ENCODE results near the gene LIMS3.
A peak's percentile ranks its signal among the peaks of the same experiment; 100 is the strongest.
"Not testable (repeated sequence)": the region's sequence is repeated elsewhere in the genome, so short reads cannot be mapped to it uniquely, and the experiment has no call there.

Gene LIMS3

GRCh38 chr2:109966107-109966736 is 67.7 kb downstream of the LIMS3 start:
- not testable (repeated sequence) for H3K4me3 Mint-ChIP-seq, H3K27me3 Mint-ChIP-seq, H3K27ac Mint-ChIP-seq, H3K9me3 Mint-ChIP-seq, H3K4me1 Mint-ChIP-seq, ATAC-seq, H3K36me3 Mint-ChIP-seq

DNA sequence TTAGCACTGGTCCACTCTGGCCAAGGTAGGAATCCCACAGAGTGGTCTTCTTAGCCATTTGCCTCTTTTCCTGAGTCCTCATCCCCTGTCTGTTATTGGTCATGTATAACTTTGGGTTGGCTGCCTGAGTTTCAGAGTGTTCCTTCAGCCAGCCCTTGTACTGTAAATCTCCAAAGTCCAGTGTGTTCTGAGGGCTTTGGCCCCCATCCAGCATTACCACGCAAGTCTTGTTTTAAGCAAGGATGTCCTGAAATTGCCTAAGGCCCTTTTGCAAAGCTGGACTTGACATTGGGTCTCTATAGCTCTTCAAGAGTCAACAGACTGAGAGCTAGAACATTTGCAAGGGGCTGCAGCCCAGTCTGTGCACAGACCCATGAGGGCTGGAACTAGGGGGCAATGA is 68.4 kb downstream of the LIMS3 start:
- H3K36me3 Mint-ChIP-seq, H3K27ac Mint-ChIP-seq, ATAC-seq, H3K4me3 Mint-ChIP-seq, H3K9me3 Mint-ChIP-seq, H3K27me3 Mint-ChIP-seq, H3K4me1 Mint-ChIP-seq: not testable (repeated sequence)

GRCh38 chr2:109969864-109970263 is 71.4 kb downstream of the LIMS3 start:
- not testable (repeated sequence) for H3K9me3 Mint-ChIP-seq, H3K27ac Mint-ChIP-seq, H3K27me3 Mint-ChIP-seq, H3K4me1 Mint-ChIP-seq, H3K36me3 Mint-ChIP-seq, H3K4me3 Mint-ChIP-seq
- ATAC-seq, result peak; percentile 57

GRCh38 chr2:109971710-109972109 is 73.2 kb downstream of the LIMS3 start:
- H3K36me3 Mint-ChIP-seq, H3K4me3 Mint-ChIP-seq, H3K27me3 Mint-ChIP-seq, ATAC-seq, H3K4me1 Mint-ChIP-seq, H3K9me3 Mint-ChIP-seq, H3K27ac Mint-ChIP-seq: not testable (repeated sequence)

Measured in stimulated activated memory B cell treated with anti-CD40 and anti-IgM and Interleukin-4, amounts not matched to agents 10 μg/mL and 1 μg/mL and 100 μg/mL, for 72 hours (primary cell).